H9 (cell line): Measurements from ENCODE around the gene ZCCHC8. TPM values are rescaled to one million over a fixed set of nuclear protein-coding genes. Genes with fewer than 3 reads are reported as not detected.
A peak's percentile ranks its signal among the peaks of the same experiment; 100 is the strongest.

Source experiments
- DNase-seq: peaks from one replicate; pipeline ENCODE4 v3.0.0-alpha.2; 2017
- H2AFZ ChIP-seq: one replicate; pipeline ENCODE4 v1.6.1; 2013; ENCODE audit warnings: mild to moderate bottlenecking, low read length, control low read depth, moderate library complexity
- H2AK5ac ChIP-seq: 2 replicates; pipeline ENCODE4 v1.6.1; 2013; ENCODE audit warnings: low read length, control low read depth, mixed read lengths; ENCODE audit not compliant: insufficient read length
- H2BK120ac ChIP-seq: one replicate; pipeline ENCODE4 v1.6.1; 2013; ENCODE audit warnings: low read depth, mild to moderate bottlenecking, low read length, control low read depth, inconsistent platforms; ENCODE audit not compliant: poor library complexity, severe bottlenecking
- H2BK12ac ChIP-seq: 2 replicates; pipeline ENCODE4 v1.6.1; 2013; ENCODE audit warnings: low read length, control low read depth, mixed read lengths, low read depth; ENCODE audit not compliant: insufficient read length
- H2BK15ac ChIP-seq: 2 replicates; pipeline ENCODE4 v1.6.1; 2013; ENCODE audit warnings: low read depth, low read length, control low read depth
- H2BK20ac ChIP-seq: one replicate; pipeline ENCODE4 v1.6.1; 2013; ENCODE audit warnings: low read depth, mild to moderate bottlenecking, low read length, control low read depth, inconsistent platforms; ENCODE audit not compliant: poor library complexity, severe bottlenecking
- H2BK5ac ChIP-seq: 2 replicates; pipeline ENCODE4 v1.6.1; 2013; ENCODE audit warnings: low read length, control low read depth, mixed read lengths; ENCODE audit not compliant: insufficient read length
- H3K14ac ChIP-seq: 2 replicates; pipeline ENCODE4 v1.6.1; 2013; ENCODE audit warnings: low read length, control low read depth; ENCODE audit not compliant: insufficient read depth
- H3K18ac ChIP-seq: 2 replicates; pipeline ENCODE4 v1.6.1; 2013; ENCODE audit warnings: low read depth, mild to moderate bottlenecking, mixed read lengths, low read length, control low read depth; ENCODE audit not compliant: insufficient read length
- H3K23ac ChIP-seq: 2 replicates; pipeline ENCODE4 v1.6.1; 2013; ENCODE audit warnings: low read length, control low read depth, mixed read lengths, low read depth; ENCODE audit not compliant: insufficient read length
- H3K23me2 ChIP-seq: 2 replicates; pipeline ENCODE4 v1.6.1; 2013; ENCODE audit warnings: low read depth, mild to moderate bottlenecking, mixed read lengths, low read length, control low read depth; ENCODE audit not compliant: insufficient read length, poor library complexity, severe bottlenecking
- H3K27ac ChIP-seq: 2 replicates; pipeline ENCODE4 v1.5.1; 2013; ENCODE audit warnings: low read length, control low read depth, mixed read lengths, low read depth; ENCODE audit not compliant: insufficient read length
- H3K27me3 ChIP-seq: 2 replicates; pipeline ENCODE4 v1.6.1; 2013; ENCODE audit warnings: low read length, control low read depth, inconsistent platforms; ENCODE audit not compliant: insufficient read depth
- H3K4ac ChIP-seq: 2 replicates; pipeline ENCODE4 v1.6.1; 2013; ENCODE audit warnings: low read depth, mild to moderate bottlenecking, control low read depth, inconsistent platforms, low read length, moderate library complexity
- H3K4me1 ChIP-seq: 2 replicates; pipeline ENCODE4 v1.6.1; 2013; ENCODE audit warnings: low read length, control low read depth, inconsistent platforms; ENCODE audit not compliant: insufficient read depth
- H3K4me2 ChIP-seq: 2 replicates; pipeline ENCODE4 v1.6.1; 2013; ENCODE audit warnings: low read length, control low read depth, mixed read lengths; ENCODE audit not compliant: insufficient read length, insufficient read depth
- H3K56ac ChIP-seq: 2 replicates; pipeline ENCODE4 v1.6.1; 2013; ENCODE audit warnings: low read depth, mild to moderate bottlenecking, mixed read lengths, low read length, control low read depth; ENCODE audit not compliant: insufficient read length
- H3K79me1 ChIP-seq: 2 replicates; pipeline ENCODE4 v1.6.1; 2013; ENCODE audit warnings: low read depth, mild to moderate bottlenecking, moderate library complexity, low read length, control low read depth, inconsistent platforms; ENCODE audit not compliant: insufficient read depth, poor library complexity, severe bottlenecking
- H3K79me2 ChIP-seq: 2 replicates; pipeline ENCODE4 v1.6.1; 2013; ENCODE audit warnings: low read length, control low read depth, inconsistent platforms; ENCODE audit not compliant: insufficient read depth
- H3K9ac ChIP-seq: 2 replicates; pipeline ENCODE4 v1.6.1; 2013; ENCODE audit warnings: low read length, control low read depth, mixed read lengths; ENCODE audit not compliant: insufficient read length; ENCODE audit errors: extremely low read depth
- H3K9me3 ChIP-seq: one replicate; pipeline ENCODE4 v1.6.1; 2013; ENCODE audit warnings: low read depth, low read length, inconsistent platforms; ENCODE audit not compliant: control insufficient read depth
- H3T11ph ChIP-seq: one replicate; pipeline ENCODE4 v1.6.1; 2013; ENCODE audit warnings: mild to moderate bottlenecking, low read length, control low read depth, inconsistent platforms
- H4K20me1 ChIP-seq: one replicate; pipeline ENCODE4 v1.6.1; 2013; ENCODE audit not compliant: control insufficient read depth, insufficient read length, insufficient read depth
- H4K5ac ChIP-seq: 2 replicates; pipeline ENCODE4 v1.6.1; 2013; ENCODE audit warnings: low read depth, mild to moderate bottlenecking, mixed read lengths, low read length, control low read depth; ENCODE audit not compliant: insufficient read length
- H4K8ac ChIP-seq: replicated peaks from 2 replicates; pipeline ENCODE4 v1.6.1; 2013; ENCODE audit warnings: low read length, control low read depth, mixed read lengths, low read depth; ENCODE audit not compliant: insufficient read length
- H4K91ac ChIP-seq: 2 replicates; pipeline ENCODE4 v1.6.1; 2013; ENCODE audit warnings: low read depth, mild to moderate bottlenecking, moderate library complexity, mixed read lengths, low read length, control low read depth; ENCODE audit not compliant: insufficient read length
- H3K27ac Mint-ChIP-seq, 3 experiments: 2 replicates in 2 of 3; 3 replicates in 1 of 3; pipeline ENCODE4 v1.8.0; 2020 to 2021; ENCODE audit warnings: mixed read lengths in 3 of 3, mild to moderate bottlenecking in 1 of 3, moderate library complexity in 1 of 3
- H3K27me3 Mint-ChIP-seq: 2 replicates; pipeline ENCODE4 v1.8.0; 2021; ENCODE audit warnings: low read depth, mild to moderate bottlenecking, moderate library complexity, mixed read lengths
- H3K36me3 Mint-ChIP-seq, 3 experiments: 2 replicates in 2 of 3; 3 replicates in 1 of 3; pipeline ENCODE4 v1.8.0; 2020 to 2021; ENCODE audit warnings: low read depth in 3 of 3, mixed read lengths in 3 of 3; ENCODE audit not compliant: insufficient read depth in 1 of 3
- H3K4me1 Mint-ChIP-seq, 2 experiments: 2 replicates each; pipeline ENCODE4 v1.8.0; 2020; ENCODE audit warnings: mixed read lengths in 2 of 2
- H3K4me3 Mint-ChIP-seq, 2 experiments: 2 replicates in 1 of 2; 3 replicates in 1 of 2; pipeline ENCODE4 v1.8.0; 2020 to 2021; ENCODE audit warnings: mild to moderate bottlenecking in 2 of 2, mixed read lengths in 2 of 2, moderate library complexity in 1 of 2
- H3K9me3 Mint-ChIP-seq, 2 experiments: 2 replicates in 1 of 2; 3 replicates in 1 of 2; pipeline ENCODE4 v1.8.0; 2020; ENCODE audit warnings: mild to moderate bottlenecking in 2 of 2, mixed read lengths in 2 of 2, moderate library complexity in 1 of 2
- CTCF ChIP-seq: fragments of 200-600 bp; sonication (generic); conservative IDR thresholded peaks from 3 replicates; pipeline ENCODE4 v1.8.0; 2021; ENCODE audit warnings: antibody characterized with exemption, mild to moderate bottlenecking
- WGBS: extraction: QIAGEN DNeasy Blood & Tissue Kit; methylation state at CpG from one replicate; pipeline ENCODE4 v1.1.7; 2013; ENCODE audit warnings: missing lambda C conversion rate, low lambda C conversion rate, mixed read lengths; ENCODE audit not compliant: insufficient read length; ENCODE audit errors: extremely low coverage; 5-methylcytosine and 5-hydroxymethylcytosine counted together
- total RNA-seq: library from RNA; stranded (reverse); gene quantifications from 2 replicates; pipeline ENCODE4 v1.2.1, GENCODE V29; 2021

Gene ZCCHC8
- total RNA-seq, 1 experiment from 2014 or later, result 37.3 TPM

- no peak overlapping the region for H3K14ac ChIP-seq
- H3K79me1 ChIP-seq, result no peaks in the 10 kb centered on the region
- H3K56ac ChIP-seq, result no peak overlapping the region
- no peak overlapping the region for H2BK20ac ChIP-seq
- no peak overlapping the region for H4K8ac ChIP-seq
- H3K4me2 ChIP-seq, result no peak overlapping the region
- H2AK5ac ChIP-seq, result no peak overlapping the region
- no peak overlapping the region for H3K18ac ChIP-seq
- Mint-ChIP-seq H3K27me3 (no peaks in the 10 kb centered on the region), H3K27ac (peak overlapping the region in 1 of 3 experiments; percentile 67; a peak in 1 of 7 replicates), H3K9me3 (no peaks in the 10 kb centered on the region), H3K4me1 (peaks cover 2 to 4% of the 10 kb centered on the region in 2 experiments; a peak in 3 of 4 replicates), H3K4me3 (no peak overlapping the region), H3K36me3 (no peaks in the 10 kb centered on the region)
- no peak overlapping the region for H2BK15ac ChIP-seq
- H3K4me1 ChIP-seq, result no peaks in the 10 kb centered on the region
- H4K5ac ChIP-seq, result no peak overlapping the region
- no peaks in the 10 kb centered on the region for H3K23me2 ChIP-seq
- no CpG with 5 or more reads among the region's 11 CpGs for WGBS
- H4K20me1 ChIP-seq, result no peaks in the 10 kb centered on the region
- no peak overlapping the region for H2BK120ac ChIP-seq
- no peak overlapping the region for H2AFZ ChIP-seq
- no peak overlapping the region for H3K4ac ChIP-seq
- H2BK12ac ChIP-seq, result no peak overlapping the region
- no peak for DNase-seq
- H3K9ac ChIP-seq, result no peak overlapping the region
- no peak overlapping the region for H2BK5ac ChIP-seq
- H3T11ph ChIP-seq, result no peak overlapping the region
- H3K79me2 ChIP-seq, result no peaks in the 10 kb centered on the region
- H3K27me3 ChIP-seq, result no peaks in the 10 kb centered on the region
- no peak overlapping the region for H4K91ac ChIP-seq
- H3K9me3 ChIP-seq, result no peaks in the 10 kb centered on the region
- H3K27ac ChIP-seq, result no peak overlapping the region
- no peak overlapping the region for H3K23ac ChIP-seq
- no peak for TF ChIP-seq CTCF
Observed at GRCh38 chr12:122452701-122453285, 47.9 kb downstream of the ZCCHC8 start.
